ENCODE data around the gene RENBP. TPM values are rescaled to one million over a fixed set of nuclear protein-coding genes. Genes with fewer than 3 reads are reported as not detected.

RENBP gene
- total RNA-seq, 1 experiment from 2014 or later, result 0.23 TPM

GRCh38 chrX:153944800-153945150 lies 332 bp upstream of the RENBP start:
- DNase-seq (ENCODE audit: unreplicated experiment), result no peak
- no peaks in the 10 kb centered on the region for H3K9me3 Mint-ChIP-seq (ENCODE audit: unreplicated experiment)
- no peak overlapping the region for H3K27ac Mint-ChIP-seq (ENCODE audit: low read depth, unreplicated experiment)
- H3K36me3 Mint-ChIP-seq (ENCODE audit: insufficient read depth, unreplicated experiment), result peaks cover 25% of the 10 kb centered on the region
- H3K4me3 Mint-ChIP-seq (ENCODE audit: unreplicated experiment), result no peak overlapping the region
- H3K27me3 Mint-ChIP-seq (ENCODE audit: insufficient read depth, unreplicated experiment), result peaks cover 11% of the 10 kb centered on the region
- intact Hi-C loops (cut with micrococcal nuclease), result no loop called here
- POLR2A ChIA-PET, result interaction anchor here (0.6 kb wide), 1 partner anchor 23 kb away, joined by 3 read pairs; no protein-coding TSS in a partner anchor
- CTCF ChIA-PET, result interaction anchor here (0.6 to 4.5 kb wide), 7 partner anchors 19 to 589 kb away, joined by 3 to 38 read pairs (median 5); partner anchors contain the start of gene PLXNB3
- TF ChIP-seq CTCF (IDR thresholded peaks at IDR 0.05; ENCODE audit: unreplicated experiment), result no peak
- no TSS peak for BruUV-seq (replicated peaks)
- H3K4me1 Mint-ChIP-seq (ENCODE audit: insufficient read depth, unreplicated experiment), result no peaks in the 10 kb centered on the region

GRCh38 chrX:153941336-153942252 lies 2.8 kb downstream of the RENBP start:
- intact Hi-C loops (cut with micrococcal nuclease), result no loop called here
- no peak overlapping the region for H3K4me3 Mint-ChIP-seq (ENCODE audit: unreplicated experiment)
- no TSS peak for BruUV-seq (replicated peaks)
- H3K36me3 Mint-ChIP-seq (ENCODE audit: insufficient read depth, unreplicated experiment), result no peaks in the 10 kb centered on the region
- no peak overlapping the region for H3K27ac Mint-ChIP-seq (ENCODE audit: low read depth, unreplicated experiment)
- H3K9me3 Mint-ChIP-seq (ENCODE audit: unreplicated experiment), result no peaks in the 10 kb centered on the region
- H3K27me3 Mint-ChIP-seq (ENCODE audit: insufficient read depth, unreplicated experiment), result peaks cover 35% of the 10 kb centered on the region
- H3K4me1 Mint-ChIP-seq (ENCODE audit: insufficient read depth, unreplicated experiment), result no peaks in the 10 kb centered on the region
- no peak for DNase-seq (ENCODE audit: unreplicated experiment)
- no peak for TF ChIP-seq CTCF (IDR thresholded peaks at IDR 0.05; ENCODE audit: unreplicated experiment)
- ChIA-PET POLR2A (no interaction called here), CTCF (no interaction called here)

- H3K9me3 Mint-ChIP-seq (ENCODE audit: unreplicated experiment), result no peaks in the 10 kb centered on the region
- intact Hi-C loops (cut with micrococcal nuclease), result no loop called here
- CTCF ChIA-PET, result interaction anchor here (0.6 to 1.8 kb wide), 4 partner anchors 13 to 176 kb away, joined by 3 to 11 read pairs (median 4); no protein-coding TSS in a partner anchor
Observed at GRCh38 chrX:153939573-153939972, 4.9 kb downstream of the RENBP start.

More at GRCh38 chrX:153939573-153939972, 4.9 kb downstream of the RENBP start:
- H3K36me3 Mint-ChIP-seq (ENCODE audit: insufficient read depth, unreplicated experiment), result no peaks in the 10 kb centered on the region
- H3K27me3 Mint-ChIP-seq (ENCODE audit: insufficient read depth, unreplicated experiment), result peaks cover 40% of the 10 kb centered on the region
- BruUV-seq (replicated peaks), result no TSS peak
- no peak overlapping the region for H3K27ac Mint-ChIP-seq (ENCODE audit: low read depth, unreplicated experiment)
- TF ChIP-seq CTCF (IDR thresholded peaks at IDR 0.05; ENCODE audit: unreplicated experiment), result no peak
- H3K4me3 Mint-ChIP-seq (ENCODE audit: unreplicated experiment), result no peak overlapping the region
- POLR2A ChIA-PET, result no interaction called here
- no peak for DNase-seq (ENCODE audit: unreplicated experiment)
- no peaks in the 10 kb centered on the region for H3K4me1 Mint-ChIP-seq (ENCODE audit: insufficient read depth, unreplicated experiment)
